Measurements from ENCODE around the gene PLAAT1. TPM values are rescaled to one million over a fixed set of nuclear protein-coding genes. Genes with fewer than 3 reads are reported as not detected.

Gene PLAAT1
- total RNA-seq, 1 experiment from 2014 or later = 19.3 TPM

DNA sequence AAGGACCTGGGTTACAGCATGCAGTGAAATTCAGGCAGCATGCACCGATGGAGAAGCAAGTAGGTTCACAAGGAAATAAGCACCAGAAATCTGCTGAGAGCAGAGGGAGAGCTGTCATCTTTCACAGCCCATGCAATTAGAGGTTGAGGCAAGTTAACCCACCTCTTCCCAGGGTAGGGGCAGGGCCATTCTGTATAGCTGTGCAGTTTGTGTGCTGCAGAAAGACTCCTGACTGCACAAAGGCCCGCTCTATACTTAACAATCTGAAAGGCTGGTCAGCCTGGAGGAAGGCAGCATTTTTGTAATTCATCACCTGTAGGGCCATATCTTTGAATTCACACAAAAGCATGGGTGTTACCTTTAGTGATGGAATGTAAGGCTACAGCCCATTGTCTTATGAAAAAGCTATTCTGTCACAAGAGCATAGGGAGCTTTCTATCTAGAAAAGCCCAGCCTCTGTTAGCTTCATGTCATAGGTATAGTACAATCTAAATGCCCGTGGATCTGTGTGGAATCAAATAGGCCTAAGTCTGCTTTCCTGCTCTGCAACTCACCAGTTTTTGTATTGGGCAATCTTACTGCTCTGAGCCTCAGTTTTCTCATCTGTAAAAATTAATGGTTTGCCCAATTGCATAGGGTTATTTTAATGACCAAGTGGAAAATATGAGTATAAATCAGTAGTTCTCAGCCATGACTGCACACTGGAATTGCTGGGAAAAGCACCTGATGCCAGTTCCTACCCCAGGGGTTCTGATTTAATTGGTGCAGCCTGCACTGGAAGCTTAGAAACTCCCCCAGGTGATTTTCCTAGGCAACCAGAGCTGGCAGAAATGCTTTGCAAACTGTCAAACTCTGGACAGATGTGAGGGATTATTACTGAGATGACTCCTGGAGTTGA, 72.3 kb downstream of the PLAAT1 start:
- in situ Hi-C loops (cut with HindIII; ENCODE audit: low pct_unique_long_range_greater_than_20kb, low sequenced_read_pairs) = no loop called here
- no peak for DNase-seq (ENCODE audit: low read depth, low spot score)

- peak; percentile 26 for DNase-seq (ENCODE audit: low read depth, low spot score)
- in situ Hi-C loops (cut with HindIII; ENCODE audit: low pct_unique_long_range_greater_than_20kb, low sequenced_read_pairs) = no loop called here
These were observed 73.1 kb downstream of the PLAAT1 start for GRCh38 chr3:193314161-193314560.

DNA sequence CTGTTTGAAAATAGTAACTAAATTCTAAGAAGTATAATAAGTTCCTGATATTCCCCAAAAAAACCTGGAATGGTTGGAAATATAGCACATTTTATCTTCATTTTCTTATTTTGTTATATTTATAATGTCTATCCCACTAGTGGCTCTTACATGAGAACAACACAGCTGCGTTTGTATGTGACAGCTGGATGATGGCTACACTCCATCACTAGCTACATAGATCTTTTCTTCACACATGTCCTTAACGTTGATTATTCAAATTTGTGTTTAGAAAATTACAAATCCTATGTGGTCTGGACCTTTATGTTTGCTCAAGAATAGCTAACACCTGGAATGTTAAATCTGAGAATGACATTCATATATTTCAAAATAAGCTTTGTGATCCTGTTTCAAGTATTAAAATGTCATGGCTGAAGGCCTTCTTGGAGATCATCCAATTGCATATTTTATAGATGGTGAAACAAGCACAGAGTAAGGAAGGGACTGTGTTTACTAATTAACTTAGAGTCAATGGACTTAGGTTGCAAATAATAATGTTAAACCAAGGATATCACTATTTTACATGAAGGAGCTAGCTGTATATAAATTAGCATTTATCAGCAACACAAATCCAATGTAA, 76.8 kb downstream of the PLAAT1 start:
- in situ Hi-C loops (cut with HindIII; ENCODE audit: low pct_unique_long_range_greater_than_20kb, low sequenced_read_pairs) = no loop called here
- no peak for DNase-seq (ENCODE audit: low read depth, low spot score)

Other genes starting within 250 kb of the PLAAT1 start
- gene ATP13A5, start 137.5 kb downstream of the PLAAT1 start, total RNA-seq (2014; rRNA removed; shearing (Covaris generic)) = not detected in 2 replicates

All from SK-MEL-5 (cell line).